Smooth muscle cell (in vitro differentiated cells): ENCODE data around the gene SLC49A4. TPM values are rescaled to one million over a fixed set of nuclear protein-coding genes. Genes with fewer than 3 reads are reported as not detected.

Experiments used
- DNase-seq: peaks from one replicate; lab custom pipeline; 2025; ENCODE audit not compliant: unreplicated experiment; lab: John Stamatoyannopoulos, UW
- H2AFZ ChIP-seq: fragments of 200-600 bp; sonication (generic); 2 replicates; pipeline ENCODE4 v1.6.0; 2016; ENCODE audit warnings: antibody characterized with exemption, low read depth, mild to moderate bottlenecking
- H3F3A ChIP-seq: fragments of 200-600 bp; sonication (generic); 2 replicates; pipeline ENCODE4 v1.6.0; 2017; ENCODE audit warnings: antibody characterized with exemption, low read depth
- H3K27ac ChIP-seq: fragments of 200-600 bp; sonication (generic); 2 replicates; pipeline ENCODE4 v1.5.1; 2016; ENCODE audit warnings: low read depth, mild to moderate bottlenecking
- H3K27me3 ChIP-seq: fragments of 200-600 bp; sonication (generic); 2 replicates; pipeline ENCODE4 v1.6.1; 2016; ENCODE audit warnings: low read depth, mild to moderate bottlenecking
- H3K36me3 ChIP-seq: fragments of 200-600 bp; sonication (generic); 2 replicates; pipeline ENCODE4 v1.5.1; 2016; ENCODE audit warnings: low read depth
- H3K4me1 ChIP-seq: fragments of 200-600 bp; sonication (generic); 2 replicates; pipeline ENCODE4 v1.5.1; 2016; ENCODE audit warnings: low read depth
- H3K4me2 ChIP-seq: fragments of 200-600 bp; sonication (generic); 2 replicates; pipeline ENCODE4 v1.6.0; 2016; ENCODE audit warnings: mild to moderate bottlenecking
- H3K4me3 ChIP-seq: fragments of 200-600 bp; sonication (generic); 2 replicates; pipeline ENCODE4 v1.5.1; 2016; ENCODE audit warnings: mild to moderate bottlenecking
- H3K79me2 ChIP-seq: fragments of 200-600 bp; sonication (generic); 2 replicates; pipeline ENCODE4 v1.6.0; 2016; ENCODE audit warnings: low read depth, mild to moderate bottlenecking
- H3K9ac ChIP-seq: fragments of 200-600 bp; sonication (generic); 2 replicates; pipeline ENCODE4 v1.6.0; 2016; ENCODE audit warnings: low read depth
- H3K9me3 ChIP-seq: fragments of 200-600 bp; sonication (generic); replicated peaks from 2 replicates; pipeline ENCODE4 v1.5.1; 2016; ENCODE audit warnings: low read depth
- H4K20me1 ChIP-seq: fragments of 200-600 bp; sonication (generic); 2 replicates; pipeline ENCODE4 v1.6.0; 2016; ENCODE audit warnings: low read depth
- CTCF ChIP-seq: fragments of 200-600 bp; sonication (generic); IDR thresholded peaks from 2 replicates; pipeline ENCODE4 v1.5.1; 2017; ENCODE audit warnings: borderline replicate concordance, mild to moderate bottlenecking, antibody characterized with exemption; ENCODE audit not compliant: insufficient read depth, poor library complexity, severe bottlenecking
- WGBS: methylation state at CpG from one replicate; pipeline ENCODE4 v1.1.7; 2016; ENCODE audit warnings: low lambda C conversion rate; 5-methylcytosine and 5-hydroxymethylcytosine counted together
- polyA plus RNA-seq: library from polyadenylated mRNA; unstranded; fragments of >200 nt; fragmentation: Nextera tagmentation; extraction: Ambion mirVana; gene quantifications from 2 replicates; pipeline ENCODE4 v1.2.1, GENCODE V29; 2016
- total RNA-seq: library from RNA; depleted of rRNA; stranded (reverse); fragments of >200 nt; gene quantifications from 2 replicates; pipeline ENCODE4 v1.2.3, GENCODE V29; 2014

SLC49A4 gene
- total and polyA plus RNA-seq, 2 experiments from 2014 or later: 7.8 to 19.5 TPM

DNA sequence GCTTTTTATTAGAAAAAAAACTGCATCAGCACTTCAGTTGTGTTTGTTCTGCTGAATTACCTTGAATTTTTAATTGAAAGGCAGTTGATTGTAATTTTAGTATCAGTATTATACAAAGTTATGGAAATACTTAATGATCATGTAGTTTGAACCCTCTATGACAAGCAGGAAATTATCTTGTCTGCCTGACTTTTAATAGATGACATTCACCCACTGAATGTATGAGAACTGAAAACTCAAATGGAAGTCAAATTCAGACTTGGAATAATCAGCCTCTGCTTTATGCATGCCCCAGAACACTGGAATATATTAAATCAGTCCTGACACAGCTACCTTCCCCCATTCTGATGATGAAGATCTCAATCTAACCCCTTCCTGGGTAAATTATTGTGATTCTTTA, 73.5 kb downstream of the SLC49A4 start:
- Histone ChIP-seq H3K9ac (no peak overlapping the region), H3K4me1 (no peaks in the 10 kb centered on the region), H2AFZ (no peak overlapping the region), H3K27me3 (no peaks in the 10 kb centered on the region), H3F3A (no peaks in the 10 kb centered on the region), H4K20me1 (no peaks in the 10 kb centered on the region), H3K4me3 (no peak overlapping the region), H3K9me3 (no peaks in the 10 kb centered on the region), H3K36me3 (no peaks in the 10 kb centered on the region), H3K4me2 (no peak overlapping the region), H3K79me2 (no peaks in the 10 kb centered on the region), H3K27ac (no peak overlapping the region)
- no peak for DNase-seq
- TF ChIP-seq CTCF: no peak

DNA sequence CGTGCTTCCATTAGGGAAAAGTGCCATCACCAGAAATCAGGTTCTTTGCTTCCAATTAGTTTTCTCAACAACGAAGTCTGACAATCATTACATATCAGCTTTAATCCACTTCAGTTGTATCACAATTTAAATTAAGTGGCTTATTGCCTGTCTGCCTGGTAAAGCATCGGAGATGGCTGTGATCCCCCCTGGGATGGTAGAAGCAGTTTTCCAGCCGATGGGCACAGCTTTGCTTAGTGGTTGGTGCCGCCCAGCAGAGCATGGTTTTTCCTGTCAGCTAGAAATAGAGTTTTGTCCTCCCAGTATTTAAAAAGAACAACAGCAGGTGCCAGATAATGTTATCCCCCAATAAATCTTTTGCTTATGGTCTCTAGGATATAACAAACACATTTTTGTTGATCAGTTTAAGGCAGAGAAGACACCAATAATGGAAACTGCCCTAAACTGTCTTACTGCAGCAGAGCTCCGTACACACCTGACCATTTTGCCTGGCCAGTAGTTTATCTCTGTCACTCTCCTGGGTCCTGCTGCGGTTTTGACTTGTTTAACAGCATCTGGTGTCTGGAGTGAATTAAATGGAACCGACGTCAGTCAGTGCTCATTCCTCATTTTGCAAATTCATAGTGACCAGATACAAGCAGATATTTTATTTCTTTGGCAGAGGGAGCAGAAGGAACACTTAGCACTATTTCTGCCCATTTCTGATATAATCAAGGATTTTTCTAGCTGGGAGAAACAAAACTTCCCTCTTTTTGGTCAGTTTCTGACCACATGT, 79.1 kb downstream of the SLC49A4 start:
- H3K9me3 ChIP-seq: no peaks in the 10 kb centered on the region
- no peaks in the 10 kb centered on the region for H3K27me3 ChIP-seq
- WGBS: 91% methylated on average over 9 of the region's 9 CpGs
- DNase-seq: no peak
- TF ChIP-seq CTCF: no peak
- H3K4me2 ChIP-seq: no peak overlapping the region
- H3K79me2 ChIP-seq: no peaks in the 10 kb centered on the region
- H2AFZ ChIP-seq: no peak overlapping the region
- H3K4me3 ChIP-seq: no peak overlapping the region
- H3K4me1 ChIP-seq: no peaks in the 10 kb centered on the region
- no peaks in the 10 kb centered on the region for H4K20me1 ChIP-seq
- H3K27ac ChIP-seq: no peak overlapping the region
- no peaks in the 10 kb centered on the region for H3F3A ChIP-seq
- H3K36me3 ChIP-seq: no peaks in the 10 kb centered on the region
- H3K9ac ChIP-seq: no peak overlapping the region

DNA sequence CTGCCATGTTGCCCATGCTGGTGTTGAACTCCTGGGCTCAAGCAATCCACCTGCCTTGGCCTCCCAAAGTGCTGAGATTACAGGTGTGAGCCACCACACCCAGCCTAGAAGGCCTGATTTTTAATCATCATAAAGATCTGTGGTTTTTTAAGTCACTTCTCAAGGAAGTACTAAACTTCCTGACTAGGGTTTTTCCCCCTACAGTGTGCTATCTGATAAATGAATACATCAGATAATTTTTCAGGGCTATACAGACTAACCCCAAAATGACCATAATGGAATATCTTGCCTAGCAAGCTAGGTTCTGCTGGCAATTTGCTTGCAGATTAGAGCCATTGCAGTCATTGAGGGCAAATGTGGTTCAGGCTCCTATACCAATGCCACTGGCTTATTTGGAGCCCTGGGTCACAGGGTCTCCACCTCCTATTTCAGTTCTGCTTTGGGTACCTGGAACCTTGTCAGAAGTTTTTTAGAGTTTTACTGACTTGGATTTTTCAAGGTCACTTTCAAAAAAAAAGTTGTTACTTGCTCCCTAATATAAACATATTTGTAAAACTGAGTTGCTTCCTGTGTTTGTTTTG, 80.8 kb downstream of the SLC49A4 start:
- H3K27ac ChIP-seq: no peak overlapping the region
- no peak overlapping the region for H3K9ac ChIP-seq
- H3K36me3 ChIP-seq: no peaks in the 10 kb centered on the region
- DNase-seq: no peak
- H3K4me2 ChIP-seq: no peak overlapping the region
- H3K79me2 ChIP-seq: no peaks in the 10 kb centered on the region
- H3K4me3 ChIP-seq: no peak overlapping the region
- no peaks in the 10 kb centered on the region for H3K27me3 ChIP-seq
- H4K20me1 ChIP-seq: no peaks in the 10 kb centered on the region
- no peaks in the 10 kb centered on the region for H3K4me1 ChIP-seq
- H3K9me3 ChIP-seq: no peaks in the 10 kb centered on the region
- no peak overlapping the region for H2AFZ ChIP-seq
- no peak for TF ChIP-seq CTCF
- no peaks in the 10 kb centered on the region for H3F3A ChIP-seq

DNA sequence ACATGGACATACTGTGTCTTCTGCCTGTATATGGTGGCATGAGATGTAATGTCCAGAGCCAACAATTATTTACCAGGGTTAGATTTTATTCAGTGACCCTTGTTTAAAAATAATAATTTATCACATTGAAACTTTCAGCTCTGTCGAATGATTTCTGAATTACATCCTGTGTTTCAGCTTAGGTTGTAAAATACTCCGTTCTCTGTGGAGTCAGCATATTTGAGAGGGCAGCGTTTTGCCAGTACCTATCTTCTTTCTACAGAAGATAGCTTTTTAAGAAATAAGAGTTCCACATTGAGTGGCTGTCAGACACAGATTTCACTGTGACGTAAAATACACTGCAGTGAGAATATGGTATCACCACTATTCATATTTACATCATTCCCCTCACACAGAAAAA, 85.3 kb downstream of the SLC49A4 start:
- H3K27ac ChIP-seq: no peak overlapping the region
- no peak overlapping the region for H3K4me2 ChIP-seq
- no peaks in the 10 kb centered on the region for H3K79me2 ChIP-seq
- DNase-seq: no peak
- H4K20me1 ChIP-seq: no peaks in the 10 kb centered on the region
- WGBS: 95% methylated on average over 4 of the region's 4 CpGs
- no peak for TF ChIP-seq CTCF
- no peaks in the 10 kb centered on the region for H3F3A ChIP-seq
- no peak overlapping the region for H3K9ac ChIP-seq
- no peaks in the 10 kb centered on the region for H3K36me3 ChIP-seq
- no peak overlapping the region for H3K4me3 ChIP-seq
- no peaks in the 10 kb centered on the region for H3K4me1 ChIP-seq
- H3K9me3 ChIP-seq: no peaks in the 10 kb centered on the region
- no peaks in the 10 kb centered on the region for H3K27me3 ChIP-seq
- H2AFZ ChIP-seq: no peak overlapping the region
